A549 (cell line): Measurements from ENCODE around the gene LARGE1.

Experiments
- CBX2 ChIP-seq: fragments of 200-600 bp; sonication (generic); IDR thresholded peaks from 2 replicates; pipeline ENCODE4 v1.6.1; 2016; ENCODE audit warnings: low read depth, mild to moderate bottlenecking, borderline replicate concordance
- HOXA7 ChIP-seq: fragments of 250-450 bp; sonication (Bioruptor Pico); IDR thresholded peaks from 2 replicates; pipeline ENCODE4 v1.5.0; 2020; ENCODE audit warnings: mild to moderate bottlenecking, moderate library complexity

GRCh38 chr22:33771136-33771535, 149.1 kb downstream of the LARGE1 start:
- TF ChIP-seq HOXA7 (CRISPR knock-in tag) (no peak), CBX2 (no peak)
